Parathyroid adenoma (tissue), 2 donors: ENCODE data around the gene XAGE3.
"Not testable (repeated sequence)": the region's sequence is repeated elsewhere in the genome, so short reads cannot be mapped to it uniquely, and the experiment has no call there.

ENCODE experiments used
- H2AFZ ChIP-seq: fragments of 300-600 bp; sonication (generic); one replicate; pipeline ENCODE4 v1.7.0; 2017; ENCODE audit warnings: antibody characterized with exemption, mild to moderate bottlenecking
- H3K27ac ChIP-seq: fragments of 300-600 bp; sonication (generic); one replicate; pipeline ENCODE4 v1.7.0; 2017
- H3K27me3 ChIP-seq: fragments of 300-600 bp; sonication (generic); one replicate; pipeline ENCODE4 v1.7.0; 2017; ENCODE audit warnings: low read length; ENCODE audit not compliant: control insufficient read depth, insufficient read depth
- H3K36me3 ChIP-seq: fragments of 300-600 bp; sonication (generic); one replicate; pipeline ENCODE4 v1.7.0; 2017; ENCODE audit warnings: low read length; ENCODE audit not compliant: control insufficient read depth, insufficient read depth
- H3K4me1 ChIP-seq: fragments of 300-600 bp; sonication (generic); one replicate; pipeline ENCODE4 v1.7.0; 2017; ENCODE audit warnings: control low read depth
- H3K4me2 ChIP-seq: fragments of 300-600 bp; sonication (generic); one replicate; pipeline ENCODE4 v1.7.0; 2017; ENCODE audit warnings: low read length
- H3K4me3 ChIP-seq: fragments of 300-600 bp; sonication (generic); one replicate; pipeline ENCODE4 v1.7.0; 2017; ENCODE audit warnings: low read depth, low read length
- H3K79me2 ChIP-seq: fragments of 300-600 bp; sonication (generic); one replicate; pipeline ENCODE4 v1.7.0; 2017; ENCODE audit warnings: control low read depth
- H3K9ac ChIP-seq: fragments of 300-600 bp; sonication (generic); one replicate; pipeline ENCODE4 v1.7.0; 2017; ENCODE audit warnings: mild to moderate bottlenecking
- H3K9me3 ChIP-seq: fragments of 300-600 bp; sonication (generic); one replicate; pipeline ENCODE4 v1.7.0; 2017; ENCODE audit warnings: low read length; ENCODE audit not compliant: control insufficient read depth
- CTCF ChIP-seq: fragments of 300-600 bp; sonication (generic); IDR thresholded peaks from one replicate; pipeline ENCODE4 v1.7.0; 2017; ENCODE audit warnings: antibody characterized with exemption, mild to moderate bottlenecking
- donor health status: primary hyperparathyroidism.

Gene XAGE3, protein sequence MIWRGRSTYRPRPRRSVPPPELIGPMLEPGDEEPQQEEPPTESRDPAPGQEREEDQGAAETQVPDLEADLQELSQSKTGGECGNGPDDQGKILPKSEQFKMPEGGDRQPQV

DNA sequence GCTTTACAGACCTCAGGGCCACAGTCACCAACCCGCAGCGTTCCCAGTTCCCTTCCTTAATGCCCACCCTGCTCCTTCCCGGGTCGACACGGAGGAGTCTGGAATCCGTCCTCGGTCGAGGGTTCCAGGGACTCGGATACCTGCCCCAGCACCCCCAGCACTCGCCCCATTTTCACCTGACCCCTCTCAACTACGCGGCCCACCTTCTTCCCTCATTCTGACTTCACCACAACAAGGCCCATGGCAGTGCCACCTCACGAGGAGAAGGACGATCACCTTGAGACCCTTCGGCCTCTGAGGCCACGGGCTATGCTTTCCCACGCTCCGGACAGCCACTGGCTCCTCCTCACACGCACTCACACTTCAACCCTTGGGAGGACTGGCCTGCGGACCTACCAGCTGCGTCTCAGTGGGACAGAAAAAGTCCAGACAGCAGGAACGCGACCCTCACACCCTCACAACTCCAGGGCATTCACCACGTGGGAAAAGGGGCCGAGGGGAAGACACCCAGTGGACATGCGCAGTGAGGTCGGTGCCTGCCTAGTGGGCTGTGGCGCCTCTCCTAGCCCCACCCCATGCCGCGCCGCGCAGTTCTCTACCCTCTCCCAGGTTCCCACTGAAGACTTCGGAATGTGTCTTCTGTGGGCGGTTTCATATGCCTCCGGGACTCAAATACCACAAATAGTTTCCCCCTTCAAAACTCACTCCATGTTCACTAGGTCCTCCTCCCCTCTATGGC lies at the start of gene XAGE3:
XAGE3 (minus strand) TSS at position 474 of the 739 bp plus-strand sequence. CDS start 950 bp downstream, outside the sequence.
- H3K27ac ChIP-seq: no peak within 1 kb of the TSS

DNA sequence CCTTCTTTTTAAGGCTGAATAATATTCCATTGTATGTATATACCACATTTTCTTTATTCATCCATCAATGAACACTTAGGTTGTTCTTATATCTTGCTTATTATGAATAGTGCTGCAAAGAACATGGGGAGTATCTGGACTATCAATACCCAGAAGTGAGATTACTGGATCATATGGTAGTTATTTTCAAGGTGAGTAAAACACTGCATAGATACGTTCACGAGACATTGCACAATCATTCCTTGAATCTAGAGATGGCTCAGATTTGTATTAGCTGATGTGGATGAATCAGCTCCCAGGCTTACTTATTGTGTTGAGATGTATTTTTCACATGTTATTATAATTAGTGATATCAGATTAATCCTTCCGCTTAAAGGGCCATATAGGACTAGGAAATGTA lies 46.8 kb upstream of the XAGE3 start:
- not testable (repeated sequence) for H3K9me3 ChIP-seq, H3K27me3 ChIP-seq, H3K4me3 ChIP-seq, H3K4me2 ChIP-seq, H3K9ac ChIP-seq, H3K79me2 ChIP-seq, H3K27ac ChIP-seq, H2AFZ ChIP-seq, H3K36me3 ChIP-seq, H3K4me1 ChIP-seq

More for the DNA sequence above, at the start of gene XAGE3:
- no peak for TF ChIP-seq CTCF
- H2AFZ ChIP-seq: no peak within 1 kb of the TSS
- no peaks in the 10 kb centered on the region for H3K79me2 ChIP-seq
- H3K36me3 ChIP-seq: no peaks in the 10 kb centered on the region
- H3K4me1 ChIP-seq: no peaks in the 10 kb centered on the region
- H3K4me2 ChIP-seq: no peak within 1 kb of the TSS
- no peak within 1 kb of the TSS for H3K9ac ChIP-seq
- H3K27me3 ChIP-seq: no peaks in the 10 kb centered on the region
- H3K4me3 ChIP-seq: no peak within 1 kb of the TSS
- H3K9me3 ChIP-seq: no peaks in the 10 kb centered on the region

- H3K27me3 ChIP-seq, H2AFZ ChIP-seq, H3K79me2 ChIP-seq, H3K36me3 ChIP-seq, H3K4me1 ChIP-seq, H3K4me2 ChIP-seq, H3K9ac ChIP-seq, H3K9me3 ChIP-seq, H3K27ac ChIP-seq, H3K4me3 ChIP-seq: not testable (repeated sequence)
These were observed 45.8 kb upstream of the XAGE3 start for GRCh38 chrX:52913681-52914080.

DNA sequence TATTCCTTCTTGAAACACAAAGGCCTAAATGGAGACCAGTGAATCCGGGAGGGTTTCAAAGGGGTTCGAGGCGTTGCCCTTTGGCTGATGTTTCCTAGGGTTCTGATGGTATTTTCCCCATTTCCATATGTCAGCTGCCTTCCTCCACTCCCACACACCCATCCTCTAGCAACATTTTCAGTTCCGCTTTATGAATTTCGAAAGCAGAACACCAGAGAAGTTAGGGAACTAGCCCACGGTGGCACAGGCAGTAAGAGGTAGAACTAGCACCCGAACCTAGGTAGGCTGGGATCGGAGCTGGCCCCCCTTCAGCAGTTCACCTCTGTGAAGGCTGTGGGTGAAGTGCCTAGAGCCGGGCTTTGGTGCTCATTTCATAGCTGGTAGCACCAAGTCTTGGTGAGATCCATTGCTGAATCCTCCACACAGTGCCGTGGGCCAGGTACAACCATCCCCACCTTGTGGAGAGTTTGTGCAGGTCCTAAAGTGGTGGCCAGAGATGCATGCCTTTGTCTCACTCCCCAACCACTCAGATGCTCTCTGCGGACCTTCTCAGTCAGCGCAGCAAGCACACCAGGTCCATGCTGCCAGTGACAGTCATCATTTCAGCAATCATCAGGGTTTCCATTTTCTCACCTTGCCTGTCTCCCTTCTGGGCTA lies 41.6 kb upstream of the XAGE3 start:
- not testable (repeated sequence) for H3K27ac ChIP-seq, H3K9ac ChIP-seq, H3K4me1 ChIP-seq, H3K4me3 ChIP-seq, H3K4me2 ChIP-seq, H3K9me3 ChIP-seq, H2AFZ ChIP-seq, H3K27me3 ChIP-seq, H3K36me3 ChIP-seq, H3K79me2 ChIP-seq

DNA sequence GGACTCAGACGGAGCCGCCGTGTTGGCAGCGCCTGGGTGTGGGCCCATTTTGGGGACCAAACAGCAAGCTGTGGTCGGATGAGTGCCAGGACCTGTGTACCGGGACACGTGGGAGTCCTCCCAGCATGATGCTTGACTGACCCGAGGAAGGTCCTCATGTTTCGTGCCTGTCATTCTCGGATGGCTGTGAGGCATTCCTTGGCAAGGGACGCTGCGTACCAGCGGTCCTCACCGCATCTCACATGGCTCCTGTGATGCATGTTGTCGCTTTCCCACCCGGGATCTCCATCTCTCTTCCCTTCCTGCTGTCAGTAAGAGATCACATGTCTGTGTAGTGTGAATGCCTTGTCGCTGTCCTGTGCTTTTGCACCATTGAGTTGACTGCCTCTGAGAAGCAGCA lies 40.0 kb upstream of the XAGE3 start:
- H3K36me3 ChIP-seq, H3K4me2 ChIP-seq, H3K27me3 ChIP-seq, H3K9ac ChIP-seq, H3K79me2 ChIP-seq, H3K9me3 ChIP-seq, H2AFZ ChIP-seq, H3K4me1 ChIP-seq, H3K4me3 ChIP-seq, H3K27ac ChIP-seq: not testable (repeated sequence)

DNA sequence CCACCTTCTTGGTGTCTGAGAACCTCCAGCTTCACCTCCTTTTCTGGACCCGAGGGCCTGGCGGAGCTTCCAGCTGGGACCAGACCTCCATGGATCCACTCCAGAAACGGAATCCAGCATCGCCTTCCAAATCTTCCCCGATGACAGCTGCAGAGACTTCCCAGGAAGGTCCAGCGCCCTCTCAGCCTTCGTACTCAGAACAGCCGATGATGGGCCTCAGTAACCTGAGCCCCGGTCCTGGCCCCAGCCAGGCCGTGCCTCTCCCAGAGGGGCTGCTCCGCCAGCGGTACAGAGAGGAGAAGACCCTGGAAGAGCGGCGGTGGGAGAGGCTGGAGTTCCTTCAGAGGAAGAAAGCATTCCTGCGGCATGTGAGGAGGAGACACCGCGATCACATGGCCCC lies 39.3 kb upstream of the XAGE3 start:
- H3K79me2 ChIP-seq, H3K4me1 ChIP-seq, H3K27me3 ChIP-seq, H3K4me2 ChIP-seq, H3K9ac ChIP-seq, H3K36me3 ChIP-seq, H3K4me3 ChIP-seq, H2AFZ ChIP-seq, H3K9me3 ChIP-seq, H3K27ac ChIP-seq: not testable (repeated sequence)

GRCh38 chrX:52906072-52906471 lies 38.2 kb upstream of the XAGE3 start:
- not testable (repeated sequence) for H3K79me2 ChIP-seq, H3K27me3 ChIP-seq, H3K4me2 ChIP-seq, H3K27ac ChIP-seq, H3K4me3 ChIP-seq, H3K9me3 ChIP-seq, H3K4me1 ChIP-seq, H3K9ac ChIP-seq, H2AFZ ChIP-seq, H3K36me3 ChIP-seq

GRCh38 chrX:52905531-52905930 lies 37.6 kb upstream of the XAGE3 start:
- H3K4me2 ChIP-seq, H3K27ac ChIP-seq, H3K4me1 ChIP-seq, H3K9ac ChIP-seq, H3K4me3 ChIP-seq, H3K36me3 ChIP-seq, H3K79me2 ChIP-seq, H3K27me3 ChIP-seq, H2AFZ ChIP-seq, H3K9me3 ChIP-seq: not testable (repeated sequence)

GRCh38 chrX:52896855-52897709 lies 29.2 kb upstream of the XAGE3 start, which contains the start of gene FAM156B:
Gene FAM156B (plus strand): TSS chrX:52897330. CDS start chrX:52907226, 9,896 bp downstream.
- H3K36me3 ChIP-seq, H3K9me3 ChIP-seq, H3K9ac ChIP-seq, H3K4me3 ChIP-seq, H2AFZ ChIP-seq, H3K4me1 ChIP-seq, H3K27me3 ChIP-seq, H3K4me2 ChIP-seq, H3K27ac ChIP-seq, H3K79me2 ChIP-seq: not testable (repeated sequence)
